Trophoblast cell (in vitro differentiated cells and primary cell): ENCODE results near the gene SEMA4A.

Experiments used
- DNase-seq, 2 donors: peaks; one replicate each; pipeline ENCODE4 v3.0.0-alpha.2; 2016
- H2AFZ ChIP-seq: 2 replicates; pipeline ENCODE4 v1.6.1; 2013; ENCODE audit warnings: low read length, moderate library complexity, mild to moderate bottlenecking; ENCODE audit not compliant: insufficient read depth, poor library complexity
- H2AK5ac ChIP-seq: 2 replicates; pipeline ENCODE4 v1.6.1; 2013; ENCODE audit warnings: mild to moderate bottlenecking, low read length
- H2BK120ac ChIP-seq: 2 replicates; pipeline ENCODE4 v1.6.1; 2013; ENCODE audit warnings: low read length, mild to moderate bottlenecking, moderate library complexity; ENCODE audit not compliant: insufficient read depth, poor library complexity
- H2BK12ac ChIP-seq: 2 replicates; pipeline ENCODE4 v1.6.1; 2013; ENCODE audit warnings: mild to moderate bottlenecking, low read length, moderate library complexity
- H2BK5ac ChIP-seq: 2 replicates; pipeline ENCODE4 v1.6.1; 2013; ENCODE audit warnings: low read length, low read depth, moderate library complexity, mild to moderate bottlenecking; ENCODE audit not compliant: poor library complexity
- H3K14ac ChIP-seq: 2 replicates; pipeline ENCODE4 v1.6.1; 2013; ENCODE audit warnings: mild to moderate bottlenecking, low read length
- H3K18ac ChIP-seq: 2 replicates; pipeline ENCODE4 v1.6.1; 2013; ENCODE audit warnings: mild to moderate bottlenecking, low read length
- H3K23ac ChIP-seq: 2 replicates; pipeline ENCODE4 v1.6.1; 2013; ENCODE audit warnings: low read length
- H3K27ac ChIP-seq: 2 replicates; pipeline ENCODE4 v1.5.1; 2013; ENCODE audit warnings: low read depth, mild to moderate bottlenecking, inconsistent platforms, low read length, moderate library complexity
- H3K27me3 ChIP-seq: 2 replicates; pipeline ENCODE4 v1.6.1; 2013; ENCODE audit warnings: inconsistent platforms, mild to moderate bottlenecking, low read length, moderate library complexity; ENCODE audit not compliant: insufficient read depth
- H3K36me3 ChIP-seq, 2 experiments: 1 replicate in 1 of 2; 2 replicates in 1 of 2; pipeline ENCODE4 v1.6.1; 2013; ENCODE audit warnings: low read length in 2 of 2, mild to moderate bottlenecking in 2 of 2, moderate library complexity in 1 of 2; ENCODE audit not compliant: insufficient read depth in 2 of 2, control insufficient read depth in 1 of 2
- H3K4ac ChIP-seq: 2 replicates; pipeline ENCODE4 v1.6.1; 2013; ENCODE audit warnings: low read depth, mild to moderate bottlenecking, low read length, moderate library complexity
- H3K4me1 ChIP-seq, 2 experiments: 1 replicate in 1 of 2; 2 replicates in 1 of 2; pipeline ENCODE4 v1.6.1; 2013; ENCODE audit warnings: low read length in 2 of 2, mild to moderate bottlenecking in 2 of 2, moderate library complexity in 1 of 2; ENCODE audit not compliant: insufficient read depth in 2 of 2, control insufficient read depth in 1 of 2
- H3K4me2 ChIP-seq: 2 replicates; pipeline ENCODE4 v1.6.1; 2013; ENCODE audit warnings: inconsistent platforms, mild to moderate bottlenecking, low read length, moderate library complexity
- H3K4me3 ChIP-seq: 2 replicates; pipeline ENCODE4 v1.5.1; 2013; ENCODE audit warnings: mild to moderate bottlenecking, low read depth, low read length, inconsistent platforms
- H3K79me1 ChIP-seq: one replicate; pipeline ENCODE4 v1.6.1; 2013; ENCODE audit warnings: low read length
- H3K79me2 ChIP-seq: 2 replicates; pipeline ENCODE4 v1.6.1; 2013; ENCODE audit warnings: low read length, mild to moderate bottlenecking; ENCODE audit not compliant: control insufficient read depth, insufficient read depth, poor library complexity
- H3K9ac ChIP-seq: 2 replicates; pipeline ENCODE4 v1.6.1; 2013; ENCODE audit warnings: mild to moderate bottlenecking, low read length
- H3K9me3 ChIP-seq: 2 replicates; pipeline ENCODE4 v1.6.1; 2013; ENCODE audit warnings: low read depth, mild to moderate bottlenecking, control low read depth, inconsistent platforms, low read length; ENCODE audit not compliant: insufficient read depth
- H4K12ac ChIP-seq: 2 replicates; pipeline ENCODE4 v1.6.1; 2013; ENCODE audit warnings: low read depth, mild to moderate bottlenecking, low read length, moderate library complexity
- H4K8ac ChIP-seq: 2 replicates; pipeline ENCODE4 v1.6.1; 2013; ENCODE audit warnings: low read depth, mild to moderate bottlenecking, low read length, moderate library complexity
- H4K91ac ChIP-seq: one replicate; pipeline ENCODE4 v1.6.1; 2013; ENCODE audit warnings: low read depth, mild to moderate bottlenecking, low read length, moderate library complexity
- WGBS: extraction: QIAGEN DNeasy Blood & Tissue Kit; methylation state at CpG from one replicate; pipeline ENCODE4 v1.1.7; 2013; ENCODE audit warnings: missing lambda C conversion rate; ENCODE audit not compliant: insufficient read length, insufficient coverage; ENCODE audit errors: extremely low coverage; 5-methylcytosine and 5-hydroxymethylcytosine counted together

The SEMA4A gene

DNA sequence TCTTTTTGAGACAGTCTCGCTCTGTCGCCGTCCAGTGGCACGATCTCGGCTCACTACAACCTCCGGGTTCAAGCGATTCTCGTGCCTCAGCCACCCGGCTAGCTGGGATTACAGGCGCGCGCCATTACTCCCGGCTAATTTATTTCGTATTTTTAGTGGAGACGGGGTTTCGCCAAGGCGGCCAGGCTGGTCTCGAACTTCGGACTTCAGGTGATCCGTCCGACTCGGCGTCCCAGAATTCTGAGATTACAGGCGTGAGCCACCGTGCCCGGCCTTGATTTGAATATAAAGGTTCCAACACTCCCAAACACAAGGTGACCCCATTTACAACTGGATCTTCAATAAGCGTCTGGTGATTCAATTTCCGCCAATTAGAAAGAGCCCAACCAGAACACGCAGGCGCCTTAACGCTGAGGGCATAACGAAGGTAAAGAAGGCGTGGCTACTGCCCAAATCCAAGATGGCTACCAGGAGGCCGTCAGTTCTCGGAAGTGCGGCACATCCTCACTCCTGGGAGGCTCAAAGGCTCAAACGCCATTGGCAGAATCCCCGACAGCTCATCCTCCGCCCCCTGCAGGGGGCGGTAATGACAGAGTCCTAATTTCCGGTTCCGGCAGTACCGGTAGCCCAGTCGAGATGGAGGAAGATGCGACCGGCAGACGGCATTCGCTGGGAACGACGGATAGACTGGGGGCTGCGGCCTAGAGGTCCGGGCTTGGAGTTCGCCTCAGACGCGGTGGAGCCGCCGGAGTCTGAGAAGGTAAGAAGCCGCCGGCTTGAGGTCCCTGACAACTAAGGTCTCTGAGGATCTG is 40.3 kb downstream of the SEMA4A start, which contains the start of gene SLC25A44:
SLC25A44 (plus strand) TSS at position 617 of the 812 bp plus-strand sequence. CDS start 5,744 bp downstream, outside the sequence.
- peak; percentile 99 to 100 for DNase-seq
- H3K14ac ChIP-seq: peak within 1 kb of the TSS; percentile 46
- no peaks in the 10 kb centered on the region for H3K27me3 ChIP-seq
- peak within 1 kb of the TSS; percentile 94 for H3K4me2 ChIP-seq
- peak within 1 kb of the TSS; percentile 86 for H3K4me3 ChIP-seq
- H2BK5ac ChIP-seq: peak within 1 kb of the TSS; percentile 27
- H3K36me3 ChIP-seq: peaks cover 3 to 5% of the 10 kb centered on the region in 2 experiments
- WGBS: no CpG with 5 or more reads among the region's 59 CpGs
- H4K8ac ChIP-seq: peak within 1 kb of the TSS; percentile 85
- peak within 1 kb of the TSS; percentile 48 for H2AFZ ChIP-seq
- H4K91ac ChIP-seq: peak within 1 kb of the TSS; percentile 60
- peak within 1 kb of the TSS; percentile 50 for H3K18ac ChIP-seq
- H3K9me3 ChIP-seq: no peaks in the 10 kb centered on the region
- H4K12ac ChIP-seq: peak within 1 kb of the TSS; percentile 50
- H3K4me1 ChIP-seq: peaks cover 4 to 9% of the 10 kb centered on the region in 2 experiments
- peak within 1 kb of the TSS; percentile 87 for H3K9ac ChIP-seq
- H2BK12ac ChIP-seq: no peak within 1 kb of the TSS
- H3K79me1 ChIP-seq: peaks cover 6% of the 10 kb centered on the region
- peaks cover 7% of the 10 kb centered on the region for H3K79me2 ChIP-seq
- H3K27ac ChIP-seq: peak within 1 kb of the TSS; percentile 15
- H2BK120ac ChIP-seq: peak within 1 kb of the TSS; percentile 15
- H3K23ac ChIP-seq: no peak within 1 kb of the TSS
- peak within 1 kb of the TSS; percentile 37 for H2AK5ac ChIP-seq
- H3K4ac ChIP-seq: peak within 1 kb of the TSS; percentile 47

DNA sequence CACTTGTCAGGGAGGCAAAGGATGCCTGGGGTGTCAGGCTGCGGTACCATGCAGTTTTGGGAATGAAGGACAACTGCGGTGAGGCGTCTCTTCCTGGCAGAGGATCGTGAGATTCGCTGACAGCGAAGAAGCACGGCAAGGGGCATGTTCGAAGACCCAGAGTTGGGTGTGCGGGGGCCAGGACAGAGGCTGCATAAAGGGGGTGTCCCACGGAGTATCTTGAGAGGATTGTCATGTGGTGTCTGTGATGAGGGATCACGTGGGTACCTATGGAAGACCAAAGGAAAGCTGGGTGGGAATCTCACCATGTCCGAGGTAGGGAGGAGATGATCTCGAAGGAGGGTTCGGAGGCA is 40.9 kb downstream of the SEMA4A start:
- H4K12ac ChIP-seq: peak overlapping the region; percentile 50
- H3K27ac ChIP-seq: no peak overlapping the region
- H3K23ac ChIP-seq: no peak overlapping the region
- peaks cover 7% of the 10 kb centered on the region for H3K79me2 ChIP-seq
- H3K36me3 ChIP-seq: peaks cover 4 to 6% of the 10 kb centered on the region in 2 experiments
- peaks cover 6% of the 10 kb centered on the region for H3K79me1 ChIP-seq
- H3K4me3 ChIP-seq: peak overlapping the region; percentile 86
- peak overlapping the region; percentile 34 for H3K14ac ChIP-seq
- no peak overlapping the region for H2BK12ac ChIP-seq
- WGBS: no CpG with 5 or more reads among the region's 14 CpGs
- H2BK120ac ChIP-seq: peak overlapping the region; percentile 15
- H3K27me3 ChIP-seq: no peaks in the 10 kb centered on the region
- DNase-seq: no peak
- no peak overlapping the region for H2BK5ac ChIP-seq
- H2AFZ ChIP-seq: peak overlapping the region; percentile 33
- H3K18ac ChIP-seq: peak overlapping the region; percentile 50
- H2AK5ac ChIP-seq: peak overlapping the region; percentile 37
- peak overlapping the region; percentile 60 for H4K91ac ChIP-seq
- peak overlapping the region; percentile 47 for H3K4ac ChIP-seq
- peaks cover 4 to 9% of the 10 kb centered on the region in 2 experiments for H3K4me1 ChIP-seq
- H3K9ac ChIP-seq: peak overlapping the region; percentile 87
- H3K4me2 ChIP-seq: peak overlapping the region; percentile 94
- no peaks in the 10 kb centered on the region for H3K9me3 ChIP-seq
- H4K8ac ChIP-seq: peak overlapping the region; percentile 72

DNA sequence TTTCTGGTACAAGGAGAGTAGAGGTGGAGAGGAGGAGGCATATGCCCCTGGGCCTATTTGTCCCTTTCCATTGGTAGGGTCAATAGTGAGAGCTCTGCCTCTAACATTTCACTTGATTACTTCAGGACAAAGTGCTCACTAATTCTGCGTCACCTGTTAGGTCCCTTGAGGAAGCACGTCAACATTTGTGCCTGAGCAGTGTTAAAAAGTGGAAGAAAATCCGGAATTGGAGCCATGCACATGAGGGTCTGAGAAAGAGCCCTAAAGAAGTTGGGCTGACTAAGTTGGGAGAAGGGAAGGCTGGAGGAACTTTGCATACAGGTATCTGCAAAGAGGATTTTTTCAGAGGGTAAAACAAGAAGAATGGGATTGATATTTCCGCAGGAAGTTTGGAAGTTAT is 42.5 kb downstream of the SEMA4A start:
- no peak for DNase-seq
- H3K9me3 ChIP-seq: no peaks in the 10 kb centered on the region
- no peak overlapping the region for H2AFZ ChIP-seq
- no peaks in the 10 kb centered on the region for H3K27me3 ChIP-seq
- H3K4me3 ChIP-seq: no peak overlapping the region
- H3K23ac ChIP-seq: no peak overlapping the region
- no peak overlapping the region for H4K12ac ChIP-seq
- no peak overlapping the region for H3K18ac ChIP-seq
- H3K4ac ChIP-seq: peak overlapping the region; percentile 16
- H3K79me2 ChIP-seq: peaks cover 7% of the 10 kb centered on the region
- H2BK5ac ChIP-seq: no peak overlapping the region
- H3K4me2 ChIP-seq: no peak overlapping the region
- peaks cover 4 to 9% of the 10 kb centered on the region in 2 experiments for H3K4me1 ChIP-seq
- no peak overlapping the region for H2BK120ac ChIP-seq
- H2BK12ac ChIP-seq: no peak overlapping the region
- no peak overlapping the region for H3K9ac ChIP-seq
- H3K27ac ChIP-seq: no peak overlapping the region
- H3K36me3 ChIP-seq: peaks cover 17% of the 10 kb centered on the region in 2 experiments
- no CpG with 5 or more reads among the region's 4 CpGs for WGBS
- no peak overlapping the region for H2AK5ac ChIP-seq
- H3K79me1 ChIP-seq: peaks cover 6% of the 10 kb centered on the region
- no peak overlapping the region for H4K91ac ChIP-seq
- no peak overlapping the region for H3K14ac ChIP-seq
- H4K8ac ChIP-seq: no peak overlapping the region

DNA sequence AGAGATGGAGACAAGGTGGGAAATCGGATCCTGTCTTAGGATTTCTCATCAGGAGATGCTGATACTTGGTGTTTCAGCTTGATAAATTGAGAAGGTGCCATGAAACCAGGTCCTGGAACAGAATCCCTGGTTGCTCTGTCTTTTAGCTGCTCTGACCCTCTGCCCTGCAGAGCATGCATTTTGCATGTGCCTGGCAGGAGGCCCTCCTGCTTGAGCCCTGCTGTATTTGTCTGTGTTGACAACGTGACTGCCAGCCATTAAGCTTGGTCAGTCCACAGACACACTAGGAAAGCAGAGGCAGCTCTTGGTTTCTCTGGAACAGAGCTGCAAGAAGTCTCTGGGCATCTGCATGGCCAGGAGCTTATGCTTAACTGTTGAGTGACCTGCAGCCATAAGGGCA is 43.1 kb downstream of the SEMA4A start:
- Histone ChIP-seq H4K12ac (no peak overlapping the region), H3K4me2 (no peak overlapping the region), H4K91ac (no peak overlapping the region), H3K4me1 (peaks cover 4 to 9% of the 10 kb centered on the region in 2 experiments), H3K9me3 (no peaks in the 10 kb centered on the region), H2AFZ (no peak overlapping the region), H3K27me3 (no peaks in the 10 kb centered on the region), H3K4me3 (no peak overlapping the region), H4K8ac (no peak overlapping the region), H3K36me3 (peaks cover 17% of the 10 kb centered on the region in 2 experiments), H3K18ac (no peak overlapping the region), H2BK120ac (no peak overlapping the region), H3K23ac (no peak overlapping the region), H3K79me1 (peaks cover 6% of the 10 kb centered on the region), H3K14ac (no peak overlapping the region), H3K4ac (no peak overlapping the region), H3K27ac (no peak overlapping the region), H2BK12ac (no peak overlapping the region), H3K9ac (no peak overlapping the region), H3K79me2 (peaks cover 7% of the 10 kb centered on the region), H2AK5ac (no peak overlapping the region), H2BK5ac (no peak overlapping the region)
- WGBS: no CpG with 5 or more reads among the region's 2 CpGs
- no peak for DNase-seq
